Astrocyte of the hippocampus (primary cell): ENCODE data around the gene JOSD1.

Experiments
- DNase-seq: peaks from one replicate; pipeline ENCODE4 v3.0.0; 2011; ENCODE audit warnings: low read depth, low spot score

Gene JOSD1

GRCh38 chr22:38733329-38733723 lies 32.6 kb upstream of the JOSD1 start:
- peak; percentile 51 for DNase-seq

- DNase-seq = no peak
These were observed 31.6 kb upstream of the JOSD1 start for GRCh38 chr22:38732251-38732815.

- no peak for DNase-seq
These were observed 31.0 kb upstream of the JOSD1 start for GRCh38 chr22:38731703-38732161.

- no peak for DNase-seq
These were observed 29.7 kb upstream of the JOSD1 start for GRCh38 chr22:38730411-38730871.

GRCh38 chr22:38729946-38730345 lies 29.2 kb upstream of the JOSD1 start:
- DNase-seq = no peak

GRCh38 chr22:38728871-38729796 lies 28.4 kb upstream of the JOSD1 start:
- DNase-seq = no peak

GRCh38 chr22:38727530-38728451 lies 27.0 kb upstream of the JOSD1 start:
- no peak for DNase-seq

- DNase-seq = no peak
These were observed 26.4 kb upstream of the JOSD1 start for GRCh38 chr22:38727123-38727522.

GRCh38 chr22:38725900-38726655 lies 25.3 kb upstream of the JOSD1 start:
- no peak for DNase-seq

- peak; percentile 55 for DNase-seq
These were observed 24.3 kb upstream of the JOSD1 start for GRCh38 chr22:38724926-38725571.

- DNase-seq = no peak
These were observed 23.4 kb upstream of the JOSD1 start for GRCh38 chr22:38724176-38724575.

- no peak for DNase-seq
These were observed 20.8 kb upstream of the JOSD1 start for GRCh38 chr22:38721551-38721950.

GRCh38 chr22:38720350-38720749 lies 19.6 kb upstream of the JOSD1 start:
- DNase-seq = no peak

- DNase-seq = no peak
These were observed 18.5 kb upstream of the JOSD1 start for GRCh38 chr22:38719196-38719595.

GRCh38 chr22:38718414-38718813 lies 17.7 kb upstream of the JOSD1 start:
- peak; percentile 88 for DNase-seq

- DNase-seq = no peak
These were observed 16.5 kb upstream of the JOSD1 start for GRCh38 chr22:38717244-38717643.

- DNase-seq = no peak
These were observed 16.1 kb upstream of the JOSD1 start for GRCh38 chr22:38716826-38717225.

- no peak for DNase-seq
These were observed 15.5 kb upstream of the JOSD1 start for GRCh38 chr22:38716271-38716670.

- DNase-seq = no peak
These were observed 15.1 kb upstream of the JOSD1 start for GRCh38 chr22:38715852-38716251.

- no peak for DNase-seq
These were observed 14.5 kb upstream of the JOSD1 start for GRCh38 chr22:38715176-38715764.
